NCI-H446 treated with DMSO at 0.1 percent for 48 hours (cell line): ENCODE results near the gene MYLK2.
"Not testable (repeated sequence)": the region's sequence is repeated elsewhere in the genome, so short reads cannot be mapped to it uniquely, and the experiment has no call there.

Source experiments
- DNase-seq: peaks from one replicate; lab custom pipeline; 2025; lab: John Stamatoyannopoulos, UW

MYLK2 gene

GRCh38 chr20:31819083-31819784, at the start of gene MYLK2:
MYLK2 (plus strand) TSS chr20:31819356; CDS start chr20:31819581, 225 bp downstream.
- peak; percentile 42 for DNase-seq

GRCh38 chr20:31769681-31770080, 49.5 kb upstream of the MYLK2 start:
- no peak for DNase-seq

- no peak for DNase-seq
These were observed 48.9 kb upstream of the MYLK2 start for GRCh38 chr20:31770243-31770642.

GRCh38 chr20:31774408-31774807, 44.7 kb upstream of the MYLK2 start:
- no peak for DNase-seq

GRCh38 chr20:31780839-31781238, 38.3 kb upstream of the MYLK2 start:
- DNase-seq: no peak

- no peak for DNase-seq
These were observed 37.2 kb upstream of the MYLK2 start for GRCh38 chr20:31781945-31782344.

- DNase-seq: no peak
These were observed 34.7 kb upstream of the MYLK2 start for GRCh38 chr20:31784354-31785044.

- no peak for DNase-seq
These were observed 34.1 kb upstream of the MYLK2 start for GRCh38 chr20:31785089-31785488.

GRCh38 chr20:31788578-31788977, 30.6 kb upstream of the MYLK2 start:
- no peak for DNase-seq

GRCh38 chr20:31790401-31790800, 28.8 kb upstream of the MYLK2 start:
- no peak for DNase-seq

- DNase-seq: no peak
These were observed 21.8 kb upstream of the MYLK2 start for GRCh38 chr20:31797364-31797763.

- DNase-seq: no peak
These were observed 17.6 kb upstream of the MYLK2 start for GRCh38 chr20:31801508-31801907.

GRCh38 chr20:31803552-31804291, 15.4 kb upstream of the MYLK2 start:
- no peak for DNase-seq

- no peak for DNase-seq
These were observed 12.4 kb upstream of the MYLK2 start for GRCh38 chr20:31806564-31807355.

GRCh38 chr20:31808481-31808880, 10.7 kb upstream of the MYLK2 start:
- DNase-seq: no peak

- DNase-seq: no peak
These were observed 9.5 kb upstream of the MYLK2 start for GRCh38 chr20:31809661-31810060.

- no peak for DNase-seq
These were observed 8.0 kb upstream of the MYLK2 start for GRCh38 chr20:31811198-31811597.

- peak; percentile 24 for DNase-seq
These were observed 7.1 kb upstream of the MYLK2 start for GRCh38 chr20:31811796-31812728.

GRCh38 chr20:31813611-31814010, 5.5 kb upstream of the MYLK2 start:
- DNase-seq: no peak

- not testable (repeated sequence) for DNase-seq
These were observed 5.0 kb upstream of the MYLK2 start for GRCh38 chr20:31814142-31814541.
